ENCODE measurements around the gene TNFRSF14.

GRCh38 chr1:2527556-2527860, 28.7 kb upstream of the TNFRSF14 start:
- TF ChIP-seq EZH2phosphoT487 (IDR thresholded peaks at IDR 0.05; ENCODE audit: insufficient read depth, low read depth) (no peak), EZH2 (IDR thresholded peaks at IDR 0.05; ENCODE audit: insufficient read depth, poor library complexity, severe bottlenecking) (no peak)
